H1 (cell line): ENCODE data around the gene ALG9.

Experiments used
- BACH1 ChIP-seq: IDR thresholded peaks from 2 replicates; pipeline ENCODE4 v1.6.1; 2012; ENCODE audit warnings: low read length, improper control_type of control experiment
- BCL11A ChIP-seq, 2 experiments: IDR thresholded peaks; one replicate each; pipeline ENCODE4 v1.6.1; 2011; ENCODE audit warnings: low read depth in 2 of 2, low read length in 2 of 2, mild to moderate bottlenecking in 2 of 2
- EGR1 ChIP-seq: IDR thresholded peaks from 2 replicates; pipeline ENCODE4 v1.6.1; 2011; ENCODE audit warnings: low read depth, low read length, borderline replicate concordance
- FOSL1 ChIP-seq: IDR thresholded peaks from 2 replicates; pipeline ENCODE4 v1.6.1; 2011; ENCODE audit warnings: mild to moderate bottlenecking, low read depth, low read length, moderate library complexity; ENCODE audit not compliant: insufficient read depth
- GABPA ChIP-seq: IDR thresholded peaks from 2 replicates; pipeline ENCODE4 v1.6.1; 2011; ENCODE audit warnings: mild to moderate bottlenecking, low read length, moderate library complexity, borderline replicate concordance; ENCODE audit not compliant: insufficient read depth
- MAFK ChIP-seq: IDR thresholded peaks from 2 replicates; pipeline ENCODE4 v1.6.1; 2012; ENCODE audit warnings: low read depth, mild to moderate bottlenecking, improper control_type of control experiment, low read length
- POLR2A ChIP-seq, 2 experiments: IDR thresholded peaks; 1 replicate in 1 of 2; 2 replicates in 1 of 2; pipeline ENCODE4 v1.6.1; 2011; ENCODE audit warnings: low read depth in 2 of 2, low read length in 2 of 2, mild to moderate bottlenecking in 2 of 2; ENCODE audit errors: control extremely low read depth in 1 of 2
- POLR2AphosphoS5 ChIP-seq: IDR thresholded peaks from 2 replicates; pipeline ENCODE4 v1.6.1; 2011; ENCODE audit warnings: low read depth, low read length
- SIN3A ChIP-seq, 2 experiments: IDR thresholded peaks in 1 of 2; conservative IDR thresholded peaks in 1 of 2; 2 replicates each; pipeline ENCODE4 v1.6.1; 2011 to 2012; ENCODE audit warnings: low read length in 2 of 2, improper control_type of control experiment in 1 of 2, low read depth in 1 of 2, mild to moderate bottlenecking in 1 of 2
- ZNF274 ChIP-seq: IDR thresholded peaks from 2 replicates; pipeline ENCODE4 v1.7.0; 2012; ENCODE audit warnings: low read length, borderline replicate concordance; ENCODE audit errors: extremely low read depth
- TF ChIP-seq, protein P1 (sequence below): IDR thresholded peaks from 2 replicates; pipeline ENCODE4 v1.6.1; 2012; ENCODE audit warnings: low read length, inconsistent platforms
- TF ChIP-seq, protein P2 (sequence below), 3 experiments: IDR thresholded peaks; 1 replicate in 2 of 3; 2 replicates in 1 of 3; pipeline versions ENCODE4 v1.5.1 to v1.6.1; 2011; ENCODE audit warnings: low read length in 3 of 3, mild to moderate bottlenecking in 3 of 3, inconsistent platforms in 2 of 3, low read depth in 1 of 3, moderate library complexity in 1 of 3; ENCODE audit not compliant: insufficient read depth in 1 of 3; ENCODE audit errors: control extremely low read depth in 1 of 3

DNA sequence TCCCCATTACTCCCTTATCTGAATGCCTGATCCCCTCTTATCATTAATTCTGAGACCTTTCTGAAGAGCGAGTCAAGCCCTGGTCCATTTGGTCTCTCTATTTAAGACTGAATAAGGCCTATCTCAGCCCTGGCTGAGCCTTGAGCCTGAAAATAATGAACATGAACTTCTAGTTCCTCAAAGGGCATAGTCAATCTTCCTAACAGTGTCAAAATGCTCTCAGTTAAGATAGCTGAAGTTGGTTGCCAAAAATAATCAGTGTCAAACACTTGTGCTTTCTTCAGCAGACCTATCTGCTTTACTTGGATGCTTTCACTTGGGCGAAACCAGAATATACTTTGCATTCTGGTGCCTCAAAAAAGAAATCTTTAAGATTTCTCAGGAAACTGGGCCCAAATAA, 62.5 kb downstream of the ALG9 start:
- TF ChIP-seq, protein P1, sequence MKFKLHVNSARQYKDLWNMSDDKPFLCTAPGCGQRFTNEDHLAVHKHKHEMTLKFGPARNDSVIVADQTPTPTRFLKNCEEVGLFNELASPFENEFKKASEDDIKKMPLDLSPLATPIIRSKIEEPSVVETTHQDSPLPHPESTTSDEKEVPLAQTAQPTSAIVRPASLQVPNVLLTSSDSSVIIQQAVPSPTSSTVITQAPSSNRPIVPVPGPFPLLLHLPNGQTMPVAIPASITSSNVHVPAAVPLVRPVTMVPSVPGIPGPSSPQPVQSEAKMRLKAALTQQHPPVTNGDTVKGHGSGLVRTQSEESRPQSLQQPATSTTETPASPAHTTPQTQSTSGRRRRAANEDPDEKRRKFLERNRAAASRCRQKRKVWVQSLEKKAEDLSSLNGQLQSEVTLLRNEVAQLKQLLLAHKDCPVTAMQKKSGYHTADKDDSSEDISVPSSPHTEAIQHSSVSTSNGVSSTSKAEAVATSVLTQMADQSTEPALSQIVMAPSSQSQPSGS: no peak
- no peak for TF ChIP-seq ZNF274
- no peak for TF ChIP-seq POLR2AphosphoS5
- TF ChIP-seq, protein P2, sequence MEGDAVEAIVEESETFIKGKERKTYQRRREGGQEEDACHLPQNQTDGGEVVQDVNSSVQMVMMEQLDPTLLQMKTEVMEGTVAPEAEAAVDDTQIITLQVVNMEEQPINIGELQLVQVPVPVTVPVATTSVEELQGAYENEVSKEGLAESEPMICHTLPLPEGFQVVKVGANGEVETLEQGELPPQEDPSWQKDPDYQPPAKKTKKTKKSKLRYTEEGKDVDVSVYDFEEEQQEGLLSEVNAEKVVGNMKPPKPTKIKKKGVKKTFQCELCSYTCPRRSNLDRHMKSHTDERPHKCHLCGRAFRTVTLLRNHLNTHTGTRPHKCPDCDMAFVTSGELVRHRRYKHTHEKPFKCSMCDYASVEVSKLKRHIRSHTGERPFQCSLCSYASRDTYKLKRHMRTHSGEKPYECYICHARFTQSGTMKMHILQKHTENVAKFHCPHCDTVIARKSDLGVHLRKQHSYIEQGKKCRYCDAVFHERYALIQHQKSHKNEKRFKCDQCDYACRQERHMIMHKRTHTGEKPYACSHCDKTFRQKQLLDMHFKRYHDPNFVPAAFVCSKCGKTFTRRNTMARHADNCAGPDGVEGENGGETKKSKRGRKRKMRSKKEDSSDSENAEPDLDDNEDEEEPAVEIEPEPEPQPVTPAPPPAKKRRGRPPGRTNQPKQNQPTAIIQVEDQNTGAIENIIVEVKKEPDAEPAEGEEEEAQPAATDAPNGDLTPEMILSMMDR (IDR thresholded peaks at IDR 0.05; ENCODE audit: control extremely low read depth in 1 of 3, insufficient read depth in 1 of 3, low read depth in 1 of 3, low read length in 3 of 3): no peak
- no peak for TF ChIP-seq POLR2A (IDR thresholded peaks at IDR 0.05; ENCODE audit: control extremely low read depth in 1 of 2, low read depth in 2 of 2, low read length in 2 of 2)
- no peak for TF ChIP-seq GABPA
- no peak for TF ChIP-seq FOSL1
- no peak for TF ChIP-seq MAFK
- no peak for TF ChIP-seq BACH1
- TF ChIP-seq SIN3A (conservative IDR thresholded peaks at IDR 0.05 in 1 of 2, IDR thresholded peaks at IDR 0.05 in 1 of 2; ENCODE audit: low read depth in 1 of 2, low read length in 2 of 2): no peak
- TF ChIP-seq EGR1: no peak
- TF ChIP-seq BCL11A (IDR thresholded peaks at IDR 0.05; ENCODE audit: low read depth in 2 of 2, low read length in 2 of 2): no peak
